Astrocyte of the cerebellum (primary cell): ENCODE measurements around the gene ENTPD5.
"Not testable (repeated sequence)": the region's sequence is repeated elsewhere in the genome, so short reads cannot be mapped to it uniquely, and the experiment has no call there.

Experiments used
- DNase-seq: peaks from one replicate; pipeline ENCODE4 v3.0.0-alpha.2; 2011; ENCODE audit warnings: low read depth
- H3K4me3 ChIP-seq: 2 replicates; pipeline ENCODE4 v1.5.1; 2011; ENCODE audit warnings: mild to moderate bottlenecking, low read depth, low read length, moderate library complexity
- CTCF ChIP-seq: IDR thresholded peaks from 2 replicates; pipeline ENCODE4 v1.5.1; 2012; ENCODE audit warnings: low read length, low read depth, moderate library complexity, mild to moderate bottlenecking; ENCODE audit errors: missing control alignments
- in situ Hi-C: cut with HindIII; loops from 2 replicates; pipeline ENCODE4 v1.10.0; 2017; ENCODE audit warnings: low sequenced_read_pairs

The ENTPD5 gene

GRCh38 chr14:73995977-73996378, 23.1 kb downstream of the ENTPD5 start:
- no peak for TF ChIP-seq CTCF
- in situ Hi-C loops = no loop called here
- no peak for DNase-seq
- H3K4me3 ChIP-seq = no peak overlapping the region

GRCh38 chr14:73994926-73995325, 24.2 kb downstream of the ENTPD5 start:
- in situ Hi-C loops, DNase-seq, H3K4me3 ChIP-seq: not testable (repeated sequence)

- in situ Hi-C loops = no loop called here
- TF ChIP-seq CTCF = no peak
Observed at GRCh38 chr14:73991092-73991491, 28.0 kb downstream of the ENTPD5 start.

GRCh38 chr14:73988656-73989055, 30.4 kb downstream of the ENTPD5 start:
- in situ Hi-C loops, DNase-seq, H3K4me3 ChIP-seq: not testable (repeated sequence)

More at GRCh38 chr14:73991092-73991491, 28.0 kb downstream of the ENTPD5 start:
- H3K4me3 ChIP-seq = no peak overlapping the region
- DNase-seq = no peak

- in situ Hi-C loops = no loop called here
- H3K4me3 ChIP-seq = no peak overlapping the region
- no peak for DNase-seq
Observed at GRCh38 chr14:73988065-73988464, 31.0 kb downstream of the ENTPD5 start.

GRCh38 chr14:73977896-73978295, 41.2 kb downstream of the ENTPD5 start:
- in situ Hi-C loops = no loop called here
- no peak overlapping the region for H3K4me3 ChIP-seq
- DNase-seq = no peak
- no peak for TF ChIP-seq CTCF

More at GRCh38 chr14:73988065-73988464, 31.0 kb downstream of the ENTPD5 start:
- no peak for TF ChIP-seq CTCF

- H3K4me3 ChIP-seq = no peak overlapping the region
- in situ Hi-C loops = no loop called here
- TF ChIP-seq CTCF = no peak
- DNase-seq = no peak
Observed at GRCh38 chr14:73976125-73976524, 43.0 kb downstream of the ENTPD5 start.

- H3K4me3 ChIP-seq = no peak overlapping the region
- no peak for TF ChIP-seq CTCF
- no peak for DNase-seq
- in situ Hi-C loops = no loop called here
Observed at GRCh38 chr14:73973497-73973896, 45.6 kb downstream of the ENTPD5 start.
